Measurements from ENCODE around the gene LRRC4C. TPM values are rescaled to one million over a fixed set of nuclear protein-coding genes. Genes with fewer than 3 reads are reported as not detected.

The LRRC4C gene
- total RNA-seq, 6 donors from 2014 or later = 0.37 to 1.2 (median 1.0) TPM; not detected in 2

GRCh38 chr11:41003339-41004282 is 455.8 kb downstream of the LRRC4C start:
- no peak for ATAC-seq (ENCODE audit: low FRiP score in 2 of 2)
- no peak for TF ChIP-seq POLR2A (IDR thresholded peaks at IDR 0.05)
- no peak for TF ChIP-seq POLR2AphosphoS5 (IDR thresholded peaks at IDR 0.05)
- TF ChIP-seq EP300 (IDR thresholded peaks at IDR 0.05) = no peak
- TF ChIP-seq CTCF (IDR thresholded peaks at IDR 0.05) = no peak
- H3K9me3 ChIP-seq = no peaks in the 10 kb centered on the region
- H3K36me3 ChIP-seq = no peaks in the 10 kb centered on the region
- DNase-seq = no peak
- no peak overlapping the region for H3K27ac ChIP-seq
- H3K4me1 ChIP-seq = no peaks in the 10 kb centered on the region
- no peaks in the 10 kb centered on the region for H3K27me3 ChIP-seq
- H3K4me3 ChIP-seq = no peak overlapping the region
- WGBS, 2 donors = 48 to 73% methylated on average over 4 of the region's 4 CpGs

- Histone ChIP-seq H3K27ac (no peak overlapping the region), H3K36me3 (no peaks in the 10 kb centered on the region), H3K9me3 (no peaks in the 10 kb centered on the region), H3K4me1 (no peaks in the 10 kb centered on the region), H3K4me3 (no peak overlapping the region), H3K27me3 (no peaks in the 10 kb centered on the region)
- DNase-seq = no peak
- 71 to 89% methylated on average over 5 of the region's 5 CpGs for WGBS, 2 donors
- TF ChIP-seq POLR2A (IDR thresholded peaks at IDR 0.05) (no peak), EP300 (IDR thresholded peaks at IDR 0.05) (no peak)
- no peak for ATAC-seq (ENCODE audit: low FRiP score in 2 of 2)
These were observed 460.5 kb downstream of the LRRC4C start for GRCh38 chr11:40998920-40999319.

GRCh38 chr11:40987776-40988435 is 471.5 kb downstream of the LRRC4C start:
- H3K4me1 ChIP-seq = no peaks in the 10 kb centered on the region
- no peak for TF ChIP-seq EP300 (IDR thresholded peaks at IDR 0.05)
- TF ChIP-seq POLR2AphosphoS5 (IDR thresholded peaks at IDR 0.05) = no peak
- no peak for TF ChIP-seq POLR2A (IDR thresholded peaks at IDR 0.05)
- no peak for TF ChIP-seq CTCF (IDR thresholded peaks at IDR 0.05)
- no peak overlapping the region for H3K4me3 ChIP-seq
- WGBS, 2 donors = 54 to 64% methylated on average over 1 of the region's 1 CpG
- no peaks in the 10 kb centered on the region for H3K27me3 ChIP-seq
- no peak overlapping the region for H3K27ac ChIP-seq
- H3K36me3 ChIP-seq = no peaks in the 10 kb centered on the region
- ATAC-seq (ENCODE audit: low FRiP score in 2 of 2) = no peak
- no peaks in the 10 kb centered on the region for H3K9me3 ChIP-seq
- DNase-seq = no peak

- DNase-seq = no peak
- no peak for TF ChIP-seq CTCF (IDR thresholded peaks at IDR 0.05)
- TF ChIP-seq POLR2AphosphoS5 (IDR thresholded peaks at IDR 0.05) = no peak
- TF ChIP-seq POLR2A (IDR thresholded peaks at IDR 0.05) = no peak
- TF ChIP-seq EP300 (IDR thresholded peaks at IDR 0.05) = no peak
- Histone ChIP-seq H3K4me1 (no peaks in the 10 kb centered on the region), H3K27ac (no peak overlapping the region), H3K9me3 (no peaks in the 10 kb centered on the region), H3K4me3 (no peak overlapping the region), H3K36me3 (no peaks in the 10 kb centered on the region), H3K27me3 (no peaks in the 10 kb centered on the region)
- no peak for ATAC-seq (ENCODE audit: low FRiP score in 2 of 2)
- WGBS, 2 donors = 70% methylated on average over 3 of the region's 3 CpGs
These were observed 473.1 kb downstream of the LRRC4C start for GRCh38 chr11:40986320-40986719.

GRCh38 chr11:40975076-40975475 is 484.4 kb downstream of the LRRC4C start:
- 90 to 91% methylated on average over 2 of the region's 2 CpGs for WGBS, 2 donors
- no peak overlapping the region for H3K27ac ChIP-seq
- DNase-seq = no peak
- no peaks in the 10 kb centered on the region for H3K36me3 ChIP-seq
- peaks cover 0 to 11% (median 0%) of the 10 kb centered on the region in 4 donors for H3K9me3 ChIP-seq
- no peaks in the 10 kb centered on the region for H3K27me3 ChIP-seq
- ATAC-seq (ENCODE audit: low FRiP score in 2 of 2) = no peak
- no peak for TF ChIP-seq EP300 (IDR thresholded peaks at IDR 0.05)
- TF ChIP-seq POLR2A (IDR thresholded peaks at IDR 0.05) = no peak
- TF ChIP-seq CTCF (IDR thresholded peaks at IDR 0.05) = no peak
- TF ChIP-seq POLR2AphosphoS5 (IDR thresholded peaks at IDR 0.05) = no peak
- H3K4me1 ChIP-seq = no peaks in the 10 kb centered on the region
- no peak overlapping the region for H3K4me3 ChIP-seq
